IMR-90 (cell line): Measurements from ENCODE around the gene CHCHD1. TPM values are rescaled to one million over a fixed set of nuclear protein-coding genes. Genes with fewer than 3 reads are reported as not detected.

Experiments
- ATAC-seq: fragments of 200-7000 bp; cut with Tn5 transposase; 2 replicates; pipeline ENCODE4 v1.9.1; 2020; ENCODE audit warnings: low read depth, mild to moderate bottlenecking, moderate library complexity
- BruUV-seq: library from RNA; stranded (reverse); fragments of 400-500 nt; replicated peaks from 2 replicates; lab custom pipeline; 2021; lab: Mats Ljungman, UMichigan
- CTCF ChIA-PET: fragments of 300-600 bp; formaldehyde crosslinking; extraction: SDS; loops from one replicate; lab custom pipeline; 2021; ENCODE audit warnings: antibody characterized with exemption; lab: Yijun Ruan, JAX
- POLR2A ChIA-PET: fragments of 300-600 bp; sonication (Branson Sonifier 250); formaldehyde crosslinking; loops from one replicate; lab custom pipeline; 2022; ENCODE audit warnings: antibody characterized with exemption; ENCODE audit not compliant: unreplicated experiment; lab: Charles Lee
- DNase-seq: peaks from one replicate; pipeline ENCODE4 v3.0.0; 2013
- H2AFZ ChIP-seq: replicated peaks from 2 replicates; pipeline ENCODE3; 2013; ENCODE audit warnings: low read length, mild to moderate bottlenecking; ENCODE audit not compliant: poor library complexity
- H2AK5ac ChIP-seq: 2 replicates; pipeline ENCODE4 v1.6.1; 2013; ENCODE audit warnings: low read depth, low read length, inconsistent platforms
- H2AK9ac ChIP-seq: replicated peaks from 2 replicates; pipeline ENCODE3; 2013; ENCODE audit warnings: mild to moderate bottlenecking, low read depth, low read length, moderate library complexity; ENCODE audit not compliant: poor library complexity
- H2BK120ac ChIP-seq: 2 replicates; pipeline ENCODE4 v1.6.1; 2013; ENCODE audit warnings: low read depth, low read length, inconsistent platforms
- H2BK15ac ChIP-seq: 3 replicates; pipeline ENCODE4 v1.6.1; 2013; ENCODE audit warnings: low read depth, low read length, inconsistent platforms
- H2BK20ac ChIP-seq: 2 replicates; pipeline ENCODE4 v1.6.1; 2013; ENCODE audit warnings: low read depth, mild to moderate bottlenecking, inconsistent platforms, low read length, moderate library complexity
- H2BK5ac ChIP-seq: 2 replicates; pipeline ENCODE4 v1.6.1; 2013; ENCODE audit warnings: mild to moderate bottlenecking, low read depth, low read length, inconsistent platforms; ENCODE audit not compliant: poor library complexity, severe bottlenecking
- H3K14ac ChIP-seq: replicated peaks from 2 replicates; pipeline ENCODE4 v1.6.1; 2013; ENCODE audit warnings: low read depth, low read length, inconsistent platforms
- H3K18ac ChIP-seq: 2 replicates; pipeline ENCODE4 v1.6.1; 2013; ENCODE audit warnings: low read depth, low read length, control low read depth
- H3K23ac ChIP-seq: 2 replicates; pipeline ENCODE4 v1.6.1; 2013; ENCODE audit warnings: low read depth, low read length, inconsistent platforms
- H3K27ac ChIP-seq: 2 replicates; pipeline ENCODE4 v1.5.1; 2013; ENCODE audit warnings: mild to moderate bottlenecking, control low read depth, low read length; ENCODE audit not compliant: insufficient read depth
- H3K27me3 ChIP-seq: 2 replicates; pipeline ENCODE4 v1.6.1; 2013; ENCODE audit warnings: low read length; ENCODE audit not compliant: control insufficient read depth, insufficient read depth
- H3K36me3 ChIP-seq: 2 replicates; pipeline ENCODE4 v1.6.1; 2013; ENCODE audit warnings: low read length, mixed read lengths; ENCODE audit not compliant: control insufficient read depth, insufficient read depth
- H3K4ac ChIP-seq: 2 replicates; pipeline ENCODE4 v1.6.1; 2013; ENCODE audit warnings: low read depth, low read length, inconsistent platforms
- H3K4me1 ChIP-seq: 2 replicates; pipeline ENCODE4 v1.6.1; 2013; ENCODE audit warnings: low read length, mixed read lengths; ENCODE audit not compliant: control insufficient read depth, insufficient read depth
- H3K4me2 ChIP-seq: 2 replicates; pipeline ENCODE4 v1.6.1; 2013; ENCODE audit warnings: low read depth, mild to moderate bottlenecking, control low read depth, low read length, moderate library complexity
- H3K4me3 ChIP-seq: 2 replicates; pipeline ENCODE4 v1.5.1; 2013; ENCODE audit warnings: low read depth, mild to moderate bottlenecking, control low read depth, low read length, moderate library complexity; ENCODE audit not compliant: insufficient read depth
- H3K56ac ChIP-seq: 2 replicates; pipeline ENCODE4 v1.6.1; 2013; ENCODE audit warnings: low read length, inconsistent platforms; ENCODE audit not compliant: insufficient read depth; ENCODE audit errors: extremely low read depth
- H3K79me1 ChIP-seq, 2 experiments: 2 replicates each; pipeline ENCODE4 v1.6.1; 2013; ENCODE audit warnings: low read length in 2 of 2, inconsistent platforms in 1 of 2, low read depth in 1 of 2
- H3K9ac ChIP-seq: 2 replicates; pipeline ENCODE4 v1.6.1; 2013; ENCODE audit warnings: low read depth, low read length, control low read depth
- H3K9me1 ChIP-seq: 2 replicates; pipeline ENCODE4 v1.6.1; 2013; ENCODE audit warnings: low read length, inconsistent platforms; ENCODE audit not compliant: insufficient read depth
- H3K9me3 ChIP-seq: 2 replicates; pipeline ENCODE4 v1.6.1; 2013; ENCODE audit warnings: low read length; ENCODE audit not compliant: control insufficient read depth, insufficient read depth
- H4K20me1 ChIP-seq: 2 replicates; pipeline ENCODE4 v1.6.1; 2013; ENCODE audit warnings: low read length, inconsistent platforms; ENCODE audit not compliant: insufficient read depth
- H4K5ac ChIP-seq: 2 replicates; pipeline ENCODE4 v1.6.1; 2013; ENCODE audit warnings: mild to moderate bottlenecking, low read depth, low read length, control low read depth
- H4K8ac ChIP-seq, 2 experiments: 2 replicates each; pipeline ENCODE4 v1.6.1; 2013; ENCODE audit warnings: low read depth in 2 of 2, low read length in 2 of 2, control low read depth in 1 of 2, inconsistent platforms in 1 of 2
- H4K91ac ChIP-seq: 2 replicates; pipeline ENCODE4 v1.6.1; 2013; ENCODE audit warnings: low read depth, low read length, inconsistent platforms; ENCODE audit not compliant: insufficient read depth
- BHLHE40 ChIP-seq: fragments of 150-350 bp; IDR thresholded peaks from 2 replicates; pipeline ENCODE4 v1.6.1; 2016; ENCODE audit warnings: mild to moderate bottlenecking, low read depth, low read length
- CHD1 ChIP-seq: IDR thresholded peaks from 2 replicates; pipeline ENCODE4 v1.6.1; 2012; ENCODE audit warnings: low read depth, low read length, improper control_type of control experiment
- CTCF ChIP-seq: conservative IDR thresholded peaks from 2 replicates; pipeline ENCODE4 v1.5.1; 2012; ENCODE audit warnings: mild to moderate bottlenecking, low read depth, low read length, improper control_type of control experiment
- ELK1 ChIP-seq: fragments of 150-350 bp; IDR thresholded peaks from 2 replicates; pipeline ENCODE4 v1.6.1; 2016; ENCODE audit warnings: low read depth, mild to moderate bottlenecking, low read length, moderate library complexity, borderline replicate concordance
- MAZ ChIP-seq: IDR thresholded peaks from 2 replicates; pipeline ENCODE4 v1.6.1; 2012; ENCODE audit warnings: low read depth, mild to moderate bottlenecking, low read length, improper control_type of control experiment, moderate library complexity, borderline replicate concordance
- MXI1 ChIP-seq: IDR thresholded peaks from 2 replicates; pipeline ENCODE4 v1.6.1; 2012; ENCODE audit warnings: low read depth, mild to moderate bottlenecking, low read length, moderate library complexity, borderline replicate concordance
- NFE2L2 ChIP-seq: fragments of 150-350 bp; IDR thresholded peaks from 2 replicates; pipeline ENCODE4 v1.6.1; 2016; ENCODE audit warnings: low read depth, mild to moderate bottlenecking, low read length
- POLR2A ChIP-seq: IDR thresholded peaks from 2 replicates; pipeline ENCODE4 v1.6.1; 2012; ENCODE audit warnings: mild to moderate bottlenecking, low read depth, low read length
- RAD21 ChIP-seq: IDR thresholded peaks from 2 replicates; pipeline ENCODE4 v1.6.1; 2012; ENCODE audit warnings: low read length, improper control_type of control experiment
- RFX5 ChIP-seq: IDR thresholded peaks from 2 replicates; pipeline ENCODE4 v1.8.0; 2012; ENCODE audit warnings: low read depth, mild to moderate bottlenecking, low read length, moderate library complexity
- SMC3 ChIP-seq: fragments of 150-350 bp; IDR thresholded peaks from 2 replicates; pipeline ENCODE4 v1.6.1; 2016; ENCODE audit warnings: low read depth, mild to moderate bottlenecking, antibody characterized with exemption, low read length, moderate library complexity
- USF2 ChIP-seq: fragments of 150-350 bp; IDR thresholded peaks from 2 replicates; pipeline ENCODE4 v1.6.1; 2017; ENCODE audit warnings: mild to moderate bottlenecking, antibody characterized with exemption, low read length, low read depth
- WGBS, 2 experiments: methylation state at CpG; one replicate each; pipeline versions ENCODE4 v1.1.5 to v1.1.7; 2013; ENCODE audit warnings: missing lambda C conversion rate in 2 of 2; ENCODE audit not compliant: insufficient read length in 1 of 2; ENCODE audit errors: extremely low coverage in 2 of 2; 5-methylcytosine and 5-hydroxymethylcytosine counted together
- dilution Hi-C: fragments of 300-500 bp; cut with HindIII; formaldehyde crosslinking; loops from one replicate; pipeline ENCODE4 v1.14.3; 2018; ENCODE audit warnings: low sequenced_read_pairs; ENCODE audit not compliant: unreplicated experiment
- in situ Hi-C: fragments of 300-500 bp; cut with MboI; formaldehyde crosslinking; loops from 3 replicates; pipeline ENCODE4 v1.14.3; 2019; ENCODE audit warnings: low sequenced_read_pairs, inconsistent platforms, mixed read lengths
- intact Hi-C: fragments of 100-400 bp; cut with micrococcal nuclease; formaldehyde crosslinking; loops from 2 replicates; pipeline ENCODE4 v1.10.0; 2022
- polyA plus RNA-seq, 3 experiments: library from polyadenylated mRNA; depleted of rRNA; stranded (reverse); fragments of >200 nt; gene quantifications; 2 replicates each; pipeline ENCODE4 v1.2.3, GENCODE V29; 2012; ENCODE audit warnings: low replicate concordance in 1 of 3
- total RNA-seq: library from RNA; depleted of rRNA; stranded (reverse); fragments of >200 nt; gene quantifications from 2 replicates; pipeline ENCODE4 v1.2.3, GENCODE V29; 2012

CHCHD1 gene
- total and polyA plus RNA-seq, 2 of the 4 experiments (the other 2 are of a cell fraction): 11.5 to 21.0 TPM

- H4K5ac ChIP-seq: no peak overlapping the region
- ChIA-PET CTCF (no interaction called here), POLR2A (no interaction called here)
- dilution Hi-C loops: no loop called here
- no peaks in the 10 kb centered on the region for H3K27me3 ChIP-seq
- no peak overlapping the region for H3K23ac ChIP-seq
- no peak overlapping the region for H3K27ac ChIP-seq
- ATAC-seq (no peak), DNase-seq (no peak)
- H2BK5ac ChIP-seq: no peak overlapping the region
- intact Hi-C loops: no loop called here
- H4K8ac ChIP-seq: no peak overlapping the region
- H3K56ac ChIP-seq: no peak overlapping the region
- 96% methylated on average over 7 of the region's 14 CpGs; no CpG with 5 or more reads in 1 of the 2 experiments for WGBS, 2 experiments
- H3K9me1 ChIP-seq: peaks cover 16% of the 10 kb centered on the region
- 0 out of 2 replicates have a peak, but pooled peaks cover 2% of the 10 kb centered on the region for H3K4me1 ChIP-seq
- H2BK120ac ChIP-seq: no peak overlapping the region
- H3K9ac ChIP-seq: no peak overlapping the region
- H2AFZ ChIP-seq: no peak overlapping the region
- H4K91ac ChIP-seq: no peak overlapping the region
- peaks cover 47% of the 10 kb centered on the region for H3K36me3 ChIP-seq
- H3K4me2 ChIP-seq: no peak overlapping the region
- H2AK9ac ChIP-seq: no peak overlapping the region
- H2BK15ac ChIP-seq: no peak overlapping the region
- TF ChIP-seq CTCF: no peak
- TF ChIP-seq MXI1: no peak
- TF ChIP-seq MAZ: no peak
- TF ChIP-seq POLR2A: no peak
- no peak for TF ChIP-seq RFX5
- TF ChIP-seq USF2: no peak
- TF ChIP-seq RAD21: no peak
- TF ChIP-seq NFE2L2: no peak
- TF ChIP-seq BHLHE40: no peak
- no peak for TF ChIP-seq ELK1
- TF ChIP-seq CHD1: no peak
- no peak for TF ChIP-seq SMC3
- H3K4ac ChIP-seq: no peak overlapping the region
- no peaks in the 10 kb centered on the region for H4K20me1 ChIP-seq
- H3K4me3 ChIP-seq: no peak overlapping the region
- H3K14ac ChIP-seq: no peak overlapping the region
- H2BK20ac ChIP-seq: no peak overlapping the region
- in situ Hi-C loops: no loop called here
- no TSS peak for BruUV-seq
- no peak overlapping the region for H2AK5ac ChIP-seq
- peaks cover 14 to 50% of the 10 kb centered on the region in 2 experiments for H3K79me1 ChIP-seq
- no peak overlapping the region for H3K18ac ChIP-seq
- H3K9me3 ChIP-seq: no peaks in the 10 kb centered on the region
These were observed 25.6 kb downstream of the CHCHD1 start for GRCh38 chr10:73807471-73807870.
